Measurements from ENCODE around the gene OR51F2. TPM values are rescaled to one million over a fixed set of nuclear protein-coding genes. Genes with fewer than 3 reads are reported as not detected.

Gene OR51F2
- total and polyA plus RNA-seq, 2 of the 13 experiments (the other 11 are each of a cell fraction or from before 2014, with no cell fraction given): not detected

- no peak for TF ChIP-seq ZNF326 (CRISPR knock-in tag; IDR thresholded peaks at IDR 0.05; ENCODE audit: borderline replicate concordance)
Measured at GRCh38 chr11:4830346-4830745, 9.2 kb downstream of the OR51F2 start (continued).

- in situ Hi-C loops (cut with HindIII; ENCODE audit: extremely low pct_ligation_motif_present, low pct_unique_long_range_greater_than_20kb): loop anchor here (25.0 kb wide), 1 partner anchor 94 kb away; no protein-coding TSS in a partner anchor
- WGBS (ENCODE audit: low lambda C conversion rate): 6% methylated on average over 2 of the region's 2 CpGs
- intact Hi-C loops (cut with micrococcal nuclease; ENCODE audit: unreplicated experiment): no loop called here
- no peak overlapping the region for H3K9ac ChIP-seq (ENCODE audit: insufficient read depth, low read depth, low read length)
- FAIRE-seq (no peak), ATAC-seq (no peak), DNase-seq (ENCODE audit: low spot score) (no peak)
- no peak overlapping the region for H3K4me3 ChIP-seq (replicated peaks in 1 of 3; ENCODE audit: insufficient read depth in 1 of 3, low read depth in 2 of 3, low read length in 3 of 3)
- no peak overlapping the region for H2AFZ ChIP-seq (ENCODE audit: low read length)
- no peak overlapping the region for H3K4me2 ChIP-seq (ENCODE audit: low read depth, low read length)
- H3K79me2 ChIP-seq (ENCODE audit: insufficient read depth, low read length): no peaks in the 10 kb centered on the region
- no peaks in the 10 kb centered on the region for H3K36me3 ChIP-seq (replicated peaks in 1 of 2; ENCODE audit: control insufficient read depth in 1 of 2, insufficient read depth in 2 of 2, low read length in 2 of 2)
- no peaks in the 10 kb centered on the region for H4K20me1 ChIP-seq (ENCODE audit: insufficient read depth, low read length)
- H3K9me3 ChIP-seq (ENCODE audit: low read length): no peaks in the 10 kb centered on the region
- H3K27me3 ChIP-seq (ENCODE audit: control insufficient read depth in 1 of 2, insufficient read depth in 2 of 2, low read length in 2 of 2): no peaks in the 10 kb centered on the region; a peak in 1 of 5 replicates
- no peak overlapping the region for H3K27ac ChIP-seq (ENCODE audit: extremely low read length, insufficient read depth, low read length)
- ChIA-PET POLR2A (no interaction called here), CTCF (ENCODE audit: low intra/inter-chr PET ratio, low total read pairs) (no interaction called here)
- no peaks in the 10 kb centered on the region for H3K4me1 ChIP-seq (ENCODE audit: insufficient read depth, low read length)
- BruUV-seq (replicated peaks): no TSS peak
- TF ChIP-seq ZNF282 (IDR thresholded peaks at IDR 0.05; ENCODE audit: partially characterized antibody): no peak
- no peak for TF ChIP-seq ZBTB38 (CRISPR knock-in tag; IDR thresholded peaks at IDR 0.05)
- no peak for TF ChIP-seq ZSCAN25 (CRISPR knock-in tag; IDR thresholded peaks at IDR 0.05)
- TF ChIP-seq HNF1B (CRISPR knock-in tag; IDR thresholded peaks at IDR 0.05): no peak
- no peak for TF ChIP-seq TBP (CRISPR knock-in tag; IDR thresholded peaks at IDR 0.05)
- no peak for TF ChIP-seq NR0B2 (CRISPR knock-in tag; IDR thresholded peaks at IDR 0.05)
- no peak for TF ChIP-seq TOE1 (CRISPR knock-in tag; IDR thresholded peaks at IDR 0.05)
- TF ChIP-seq ZBTB4 (CRISPR knock-in tag; IDR thresholded peaks at IDR 0.05; ENCODE audit: borderline replicate concordance): no peak
- no peak for TF ChIP-seq POLR2A (IDR thresholded peaks at IDR 0.05; ENCODE audit: insufficient read depth in 1 of 2, low read depth in 2 of 2, low read length in 2 of 2)
- no peak for TF ChIP-seq XRCC5 (optimal IDR thresholded peaks at IDR 0.05; ENCODE audit: low read length)
- TF ChIP-seq ZNF691 (CRISPR knock-in tag; IDR thresholded peaks at IDR 0.05; ENCODE audit: borderline replicate concordance, low read depth): no peak
- TF ChIP-seq IRF2 (CRISPR knock-in tag; IDR thresholded peaks at IDR 0.05): no peak
- no peak for TF ChIP-seq CEBPZ (IDR thresholded peaks at IDR 0.05; ENCODE audit: low read length)
- no peak for TF ChIP-seq ZNF563 (CRISPR knock-in tag; IDR thresholded peaks at IDR 0.05)
Measured at GRCh38 chr11:4830909-4831308, 9.8 kb downstream of the OR51F2 start.

Data from HepG2 (cell line).